Gastrocnemius medialis (tissue), 4 donors: ENCODE measurements around the gene FAM168A. TPM values are rescaled to one million over a fixed set of nuclear protein-coding genes. Genes with fewer than 3 reads are reported as not detected.

ENCODE experiments used
- ATAC-seq, 2 donors: fragments of 150-250 bp; one replicate each; pipeline ENCODE4 v1.9.1; 2016
- DNase-seq, 2 donors: peaks; one replicate each; pipeline ENCODE4 v3.0.0-alpha.2; 2019
- H3K27ac ChIP-seq, 4 donors: fragments of 200-600 bp; sonication (generic); 1 replicate in 1 of 4; 2 replicates in 3 of 4; pipeline ENCODE4 v1.5.1; 2016 to 2018; ENCODE audit warnings: mild to moderate bottlenecking in 2 of 4, moderate library complexity in 1 of 4
- H3K27me3 ChIP-seq, 3 donors: fragments of 200-600 bp; sonication (generic) in 2 of 3; 1 replicate in 1 of 3; 2 replicates in 2 of 3; pipeline versions ENCODE4 v1.5.1 to v1.6.0; 2016 to 2019; ENCODE audit warnings: mild to moderate bottlenecking in 1 of 3, moderate library complexity in 1 of 3
- H3K36me3 ChIP-seq, 2 donors: fragments of 200-600 bp; sonication (generic) in 1 of 2; one replicate each; pipeline ENCODE4 v1.5.1; 2017 to 2018
- H3K4me1 ChIP-seq, 2 donors: fragments of 200-600 bp; sonication (generic) in 1 of 2; one replicate each; pipeline ENCODE4 v1.5.1; 2016 to 2017; ENCODE audit warnings: mild to moderate bottlenecking in 2 of 2
- H3K4me3 ChIP-seq, 4 donors: fragments of 200-600 bp; sonication (generic) in 3 of 4; 1 replicate in 1 of 4; 2 replicates in 3 of 4; pipeline ENCODE4 v1.5.1; 2016 to 2019; ENCODE audit warnings: mild to moderate bottlenecking in 2 of 4
- H3K9me3 ChIP-seq, 3 donors: fragments of 200-600 bp; sonication (generic) in 2 of 3; 1 replicate in 1 of 3; 2 replicates in 2 of 3; pipeline ENCODE4 v1.5.1; 2016 to 2019
- CTCF ChIP-seq, 5 experiments: fragments of 450-650 bp in 3 of 5; fragments of 200-600 bp in 2 of 5; sonication (generic) in 2 of 5; IDR thresholded peaks in 4 of 5; conservative IDR thresholded peaks in 1 of 5; 1 replicate in 4 of 5; 2 replicates in 1 of 5; pipeline ENCODE4 v1.5.1; 2016 to 2019; ENCODE audit warnings: antibody characterized with exemption in 5 of 5, mild to moderate bottlenecking in 3 of 5, moderate library complexity in 3 of 5
- POLR2A ChIP-seq, 2 donors: fragments of 450-650 bp; IDR thresholded peaks; one replicate each; pipeline ENCODE4 v1.6.1; 2017; ENCODE audit warnings: antibody characterized with exemption in 2 of 2, mild to moderate bottlenecking in 2 of 2, moderate library complexity in 2 of 2
- in situ Hi-C, 4 donors: fragments of 200-750 bp; cut with MboI; loops; one replicate each; pipeline versions ENCODE4 v1.15.0 to v1.8.0; 2017; ENCODE audit warnings: low sequenced_read_pairs in 4 of 4
- intact Hi-C: fragments of 100-400 bp; cut with DNase I; formaldehyde crosslinking; loops from one replicate; pipeline ENCODE4 v1.15.1; 2023; ENCODE audit warnings: low total_unique reads
- total RNA-seq, 4 donors: library from RNA; depleted of rRNA; stranded (reverse); fragments of >200 nt; gene quantifications; one replicate each; pipeline versions ENCODE4 v1.1.0 to v1.2.3, GENCODE V29; 2016

Gene FAM168A
- total RNA-seq, 4 donors from 2014 or later: 15.9 to 29.3 (median 21.4) TPM

GRCh38 chr11:73411031-73411430, 186.9 kb downstream of the FAM168A start:
- intact Hi-C loops: no loop called here
- Histone ChIP-seq H3K27ac (no peak overlapping the region), H3K4me3 (no peak overlapping the region), H3K4me1 (peaks cover 20 to 29% of the 10 kb centered on the region in 2 donors), H3K36me3 (peaks cover 0 to 13% of the 10 kb centered on the region in 2 donors), H3K27me3 (no peaks in the 10 kb centered on the region), H3K9me3 (no peaks in the 10 kb centered on the region)
- no peak for TF ChIP-seq POLR2A (IDR thresholded peaks at IDR 0.05)
- no peak for TF ChIP-seq CTCF (IDR thresholded peaks at IDR 0.05 in 4 of 5, conservative IDR thresholded peaks at IDR 0.05 in 1 of 5)
- ATAC-seq (no peak), DNase-seq (no peak)
- in situ Hi-C loops: no loop called here

GRCh38 chr11:73410627-73411026, 187.3 kb downstream of the FAM168A start:
- in situ Hi-C loops (no loop called here), intact Hi-C loops (no loop called here)
- no peak for TF ChIP-seq POLR2A (IDR thresholded peaks at IDR 0.05)
- TF ChIP-seq CTCF (IDR thresholded peaks at IDR 0.05 in 4 of 5, conservative IDR thresholded peaks at IDR 0.05 in 1 of 5): no peak
- DNase-seq (no peak), ATAC-seq (no peak)
- Histone ChIP-seq H3K4me1 (peaks cover 16 to 25% of the 10 kb centered on the region in 2 donors), H3K4me3 (no peak overlapping the region), H3K27ac (no peak overlapping the region), H3K36me3 (peaks cover 0 to 13% of the 10 kb centered on the region in 2 donors), H3K9me3 (no peaks in the 10 kb centered on the region), H3K27me3 (no peaks in the 10 kb centered on the region)

- H3K27ac ChIP-seq: no peak overlapping the region
- TF ChIP-seq POLR2A (IDR thresholded peaks at IDR 0.05) (no peak), CTCF (IDR thresholded peaks at IDR 0.05 in 4 of 5, conservative IDR thresholded peaks at IDR 0.05 in 1 of 5) (no peak)
- H3K27me3 ChIP-seq: no peaks in the 10 kb centered on the region
- peaks cover 6 to 13% of the 10 kb centered on the region in 2 donors for H3K4me1 ChIP-seq
- in situ Hi-C loops (loop anchor here (5.0 to 10.0 kb wide), 2 partner anchors 245 to 253 kb away; no protein-coding TSS in a partner anchor), intact Hi-C loops (no loop called here)
- H3K9me3 ChIP-seq: no peaks in the 10 kb centered on the region
- DNase-seq (no peak), ATAC-seq (no peak)
- peaks cover 0 to 13% of the 10 kb centered on the region in 2 donors for H3K36me3 ChIP-seq
- no peak overlapping the region for H3K4me3 ChIP-seq
Observed at GRCh38 chr11:73409431-73409830, 188.5 kb downstream of the FAM168A start.

GRCh38 chr11:73406619-73407018, 191.3 kb downstream of the FAM168A start:
- intact Hi-C loops: no loop called here
- no peak for ATAC-seq

More at GRCh38 chr11:73406619-73407018, 191.3 kb downstream of the FAM168A start:
- peaks cover 4 to 9% of the 10 kb centered on the region in 2 donors for H3K4me1 ChIP-seq
- TF ChIP-seq POLR2A (IDR thresholded peaks at IDR 0.05) (no peak), CTCF (IDR thresholded peaks at IDR 0.05 in 4 of 5, conservative IDR thresholded peaks at IDR 0.05 in 1 of 5) (no peak)
- H3K36me3 ChIP-seq: peaks cover 0 to 13% of the 10 kb centered on the region in 2 donors
- H3K4me3 ChIP-seq: no peak overlapping the region
- no peak overlapping the region for H3K27ac ChIP-seq
- in situ Hi-C loops: loop anchor here (5.0 to 10.0 kb wide), 2 partner anchors 248 to 256 kb away; no protein-coding TSS in a partner anchor
- no peak for DNase-seq
- H3K27me3 ChIP-seq: no peaks in the 10 kb centered on the region
- no peaks in the 10 kb centered on the region for H3K9me3 ChIP-seq
